ENCODE measurements around the gene OR8B8.

OR8B8 gene

DNA sequence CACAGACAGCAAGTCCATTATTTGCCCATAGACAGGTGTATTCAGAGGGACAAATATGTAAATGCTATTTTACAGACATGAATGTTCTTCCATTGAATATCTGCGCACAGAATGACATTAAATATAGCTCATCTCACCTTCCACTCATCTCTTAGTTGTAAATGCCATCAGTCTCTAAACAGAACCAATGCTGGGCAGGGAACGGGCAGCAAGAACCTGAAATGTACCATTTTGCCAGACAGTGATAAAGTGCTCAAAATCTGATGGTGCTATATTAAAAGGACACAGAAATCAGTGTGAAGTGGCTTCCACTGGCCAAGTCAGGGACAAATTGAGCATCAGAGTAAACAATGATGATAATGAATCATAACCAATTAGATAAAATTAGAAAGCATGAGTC is 10.8 kb downstream of the OR8B8 start:
- no peak for TF ChIP-seq CTCF (IDR thresholded peaks at IDR 0.05)

- TF ChIP-seq CTCF (IDR thresholded peaks at IDR 0.05): no peak
Observed at GRCh38 chr11:124429599-124429998, 15.9 kb downstream of the OR8B8 start.

DNA sequence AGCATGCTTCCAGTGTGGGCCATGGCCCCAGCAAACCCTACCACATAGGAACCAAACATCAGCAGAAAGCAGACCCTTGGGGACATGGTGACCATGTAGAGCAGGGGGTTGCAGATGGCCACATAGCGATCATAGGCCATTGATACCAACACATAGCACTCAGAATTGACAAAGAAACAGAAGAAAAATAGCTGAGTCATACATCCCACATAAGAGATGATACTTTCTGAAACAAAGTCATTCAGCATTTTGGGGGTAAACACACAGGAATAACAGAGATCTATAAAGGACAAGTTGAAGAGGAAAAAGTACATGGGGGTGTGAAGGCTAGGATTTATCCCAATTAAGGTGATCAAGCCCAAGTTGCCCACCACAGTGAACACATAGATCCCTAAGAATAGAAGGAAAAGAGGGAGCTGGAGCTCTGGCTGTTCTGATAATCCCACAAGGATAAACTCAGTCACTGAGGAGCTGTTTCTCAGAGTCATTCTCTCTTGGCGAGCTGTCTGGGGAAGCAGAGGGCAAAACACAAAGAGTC is 21.0 kb downstream of the OR8B8 start, which contains the start of gene OR8B4:
Gene OR8B4, minus strand, starts transcription at position 488 of the 538 bp plus-strand sequence. Its CDS starts 0 bp downstream, at position 488.
- no peak for TF ChIP-seq CTCF (IDR thresholded peaks at IDR 0.05)

- no peak for TF ChIP-seq CTCF (IDR thresholded peaks at IDR 0.05)
Observed at GRCh38 chr11:124421043-124421442, 24.5 kb downstream of the OR8B8 start.

DNA sequence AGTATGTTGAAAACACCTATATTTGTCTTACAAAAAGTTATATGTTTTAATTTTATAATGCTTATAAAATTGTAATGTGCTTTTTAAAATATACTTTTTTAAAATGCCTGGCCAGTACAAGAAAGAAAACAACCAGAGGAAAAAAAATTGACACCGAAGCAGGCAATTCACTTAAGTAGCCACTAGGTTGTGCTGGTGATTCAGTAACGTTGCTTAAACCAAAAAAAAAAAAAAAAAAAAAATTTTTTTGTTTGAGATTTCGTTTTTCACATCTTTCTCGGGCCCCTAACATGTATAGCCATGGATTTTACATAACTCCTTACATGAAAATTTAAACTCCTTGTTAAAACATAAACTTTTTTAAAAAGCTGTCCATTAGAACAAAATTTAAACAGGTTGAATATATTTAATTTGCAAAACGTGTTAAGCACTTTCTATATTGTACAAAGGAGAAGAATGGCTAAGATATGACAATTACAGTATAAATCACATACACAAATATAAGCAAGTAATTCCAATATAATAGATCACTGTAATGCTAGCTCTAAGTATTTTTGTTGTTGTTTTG is 30.1 kb downstream of the OR8B8 start:
- peak; percentile 78 for TF ChIP-seq CTCF (IDR thresholded peaks at IDR 0.05)

DNA sequence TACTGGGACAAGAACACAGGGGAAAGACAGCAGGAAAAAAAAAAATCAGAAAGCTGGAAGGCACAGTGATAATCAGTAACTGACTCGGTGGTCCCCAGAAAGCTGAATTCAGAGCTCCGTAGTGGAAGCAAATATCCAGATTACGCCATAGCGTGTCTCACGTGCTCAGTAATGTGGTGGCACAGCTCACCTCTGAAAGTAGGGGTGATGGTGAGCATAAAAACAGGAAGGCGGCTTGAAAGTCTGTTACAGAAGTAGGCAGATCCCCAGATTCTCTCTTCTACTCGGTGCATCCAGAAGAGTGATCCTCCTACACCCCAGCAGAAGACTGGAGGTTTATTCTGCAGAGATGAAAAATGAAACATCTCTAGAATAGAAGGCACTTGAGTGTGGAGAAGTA is 35.6 kb downstream of the OR8B8 start:
- TF ChIP-seq CTCF (IDR thresholded peaks at IDR 0.05): no peak

DNA sequence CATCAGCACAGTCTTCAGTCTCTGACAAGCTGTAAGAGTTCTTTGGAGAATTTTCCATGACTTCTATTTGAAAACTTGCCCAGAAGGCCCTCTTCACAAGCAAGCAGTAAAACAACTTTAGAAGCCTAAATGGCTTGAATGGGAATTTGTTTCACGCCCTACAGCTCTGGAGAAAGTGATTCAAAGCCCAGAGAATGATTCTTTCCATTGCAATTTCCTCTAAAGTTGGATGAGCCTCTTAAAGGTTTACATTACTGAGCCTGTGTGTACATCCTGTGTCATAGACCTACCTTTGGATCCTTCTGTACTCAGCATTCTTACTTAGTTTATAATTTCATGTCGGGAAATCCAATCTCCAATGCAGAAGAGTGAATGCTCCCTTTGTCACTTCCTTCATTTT is 39.9 kb downstream of the OR8B8 start:
- TF ChIP-seq CTCF (IDR thresholded peaks at IDR 0.05): no peak

All from LNCAP (cell line).